CD4-positive, alpha-beta T cell (primary cell): Measurements from ENCODE around the gene CLIP2. TPM values are rescaled to one million over a fixed set of nuclear protein-coding genes. Genes with fewer than 3 reads are reported as not detected.
"Not testable (repeated sequence)": the region's sequence is repeated elsewhere in the genome, so short reads cannot be mapped to it uniquely, and the experiment has no call there.

ENCODE experiments used
- ATAC-seq: fragments of 200-7000 bp; cut with Tn5 transposase; one replicate; pipeline ENCODE4 v1.10.0; 2022; ENCODE audit warnings: mild to moderate bottlenecking; ENCODE audit not compliant: poor library complexity
- CTCF ChIA-PET: fragments of 350-600 bp; sonication (Branson Sonifier 250); formaldehyde crosslinking; loops from one replicate; lab custom pipeline; 2021; ENCODE audit warnings: antibody characterized with exemption, inconsistent platforms; lab: Charles Lee
- POLR2A ChIA-PET: fragments of 350-600 bp; sonication (Branson Sonifier 250); formaldehyde crosslinking; loops from one replicate; lab custom pipeline; 2021; ENCODE audit warnings: antibody characterized with exemption, inconsistent platforms; lab: Charles Lee
- DNase-seq, 14 experiments: peaks; one replicate each; pipeline ENCODE4 v3.0.0-alpha.2; 2013 to 2020; ENCODE audit warnings: mixed read lengths in 2 of 14
- H3K27ac ChIP-seq, 2 donors: one replicate each; pipeline versions ENCODE4 v1.5.1 to v1.7.0; 2013; ENCODE audit warnings: low read length in 2 of 2, low read depth in 1 of 2, mild to moderate bottlenecking in 1 of 2
- H3K27me3 ChIP-seq, 2 experiments: 1 replicate in 1 of 2; 2 replicates in 1 of 2; pipeline versions ENCODE4 v1.6.1 to v1.7.0; 2013; ENCODE audit warnings: low read length in 2 of 2, control low read depth in 1 of 2, mild to moderate bottlenecking in 1 of 2, moderate library complexity in 1 of 2; ENCODE audit not compliant: insufficient read depth in 2 of 2, control insufficient read depth in 1 of 2
- H3K36me3 ChIP-seq: one replicate; pipeline ENCODE4 v1.6.1; 2013; ENCODE audit warnings: low read length, control low read depth; ENCODE audit not compliant: insufficient read depth
- H3K4me1 ChIP-seq: one replicate; pipeline ENCODE4 v1.6.1; 2013; ENCODE audit warnings: low read length, control low read depth; ENCODE audit not compliant: insufficient read depth
- H3K4me3 ChIP-seq: one replicate; pipeline ENCODE4 v1.5.1; 2013; ENCODE audit warnings: mild to moderate bottlenecking, low read length, moderate library complexity
- H3K9me3 ChIP-seq, 2 experiments: 1 replicate in 1 of 2; 2 replicates in 1 of 2; pipeline versions ENCODE4 v1.6.1 to v1.7.0; 2013; ENCODE audit warnings: low read length in 2 of 2, mild to moderate bottlenecking in 2 of 2, control low read depth in 1 of 2, moderate library complexity in 1 of 2; ENCODE audit not compliant: control insufficient read depth in 1 of 2, insufficient read depth in 1 of 2
- H3K27ac Mint-ChIP-seq: one replicate; pipeline ENCODE4 v1.8.0; 2020; ENCODE audit warnings: mixed read lengths
- H3K27me3 Mint-ChIP-seq: one replicate; pipeline ENCODE4 v1.8.0; 2021; ENCODE audit warnings: mixed read lengths
- H3K36me3 Mint-ChIP-seq: one replicate; pipeline ENCODE4 v1.8.0; 2021; ENCODE audit warnings: low read depth, mixed read lengths
- H3K4me1 Mint-ChIP-seq: one replicate; pipeline ENCODE4 v1.8.0; 2021; ENCODE audit warnings: low read depth, mixed read lengths
- H3K4me3 Mint-ChIP-seq: one replicate; pipeline ENCODE4 v1.8.0; 2020; ENCODE audit warnings: mild to moderate bottlenecking, mixed read lengths
- H3K9me3 Mint-ChIP-seq: one replicate; pipeline ENCODE4 v1.8.0; 2020; ENCODE audit warnings: mixed read lengths
- CTCF ChIP-seq: fragments of 200-600 bp; IDR thresholded peaks from one replicate; pipeline ENCODE4 v1.8.0; 2022; ENCODE audit warnings: antibody characterized with exemption, mild to moderate bottlenecking
- intact Hi-C, 2 experiments: fragments of 100-400 bp; cut with DNase I in 1 of 2; cut with micrococcal nuclease in 1 of 2; formaldehyde crosslinking; loops; one replicate each; pipeline versions ENCODE4 v1.15.1 to v1.9.0; 2023 to 2025; cut with DNase I, micrococcal nuclease
- total RNA-seq, 174 experiments: library from RNA in 2 of 174; stranded (reverse) in 2 of 174; gene quantifications; one replicate each; pipeline ENCODE4 v1.2.3 and lab custom pipeline; 2021 to 2026

The CLIP2 gene
- total RNA-seq, 2 experiments from 2014 or later: 2.4 to 2.7 TPM

GRCh38 chr7:74399006-74399405 lies 109.8 kb downstream of the CLIP2 start:
- TF ChIP-seq CTCF: no peak
- ATAC-seq: no peak
- Histone ChIP-seq H3K4me1 (peaks cover 4% of the 10 kb centered on the region), H3K27me3 (no peaks in the 10 kb centered on the region), H3K4me3 (no peak overlapping the region), H3K36me3 (no peaks in the 10 kb centered on the region), H3K27ac (no peak overlapping the region), H3K9me3 (no peaks in the 10 kb centered on the region)
- intact Hi-C loops: no loop called here
- no peaks in the 10 kb centered on the region for H3K36me3 Mint-ChIP-seq
- no peaks in the 10 kb centered on the region for H3K9me3 Mint-ChIP-seq
- H3K27me3 Mint-ChIP-seq: no peaks in the 10 kb centered on the region
- H3K4me3 Mint-ChIP-seq: no peak overlapping the region
- DNase-seq: no peak
- H3K27ac Mint-ChIP-seq: no peak overlapping the region
- no peaks in the 10 kb centered on the region for H3K4me1 Mint-ChIP-seq
- CTCF ChIA-PET: no interaction called here
- POLR2A ChIA-PET: no interaction called here

GRCh38 chr7:74400420-74401136 lies 111.4 kb downstream of the CLIP2 start:
- Mint-ChIP-seq H3K9me3 (no peaks in the 10 kb centered on the region), H3K27me3 (no peaks in the 10 kb centered on the region), H3K36me3 (no peaks in the 10 kb centered on the region), H3K4me3 (no peak overlapping the region), H3K4me1 (no peaks in the 10 kb centered on the region), H3K27ac (no peak overlapping the region)
- Histone ChIP-seq H3K4me3 (no peak overlapping the region), H3K36me3 (no peaks in the 10 kb centered on the region), H3K27me3 (no peaks in the 10 kb centered on the region), H3K4me1 (peaks cover 4% of the 10 kb centered on the region), H3K9me3 (no peaks in the 10 kb centered on the region), H3K27ac (no peak overlapping the region)
- DNase-seq: no peak
- CTCF ChIA-PET: interaction anchor here (1.1 to 3.1 kb wide), 5 partner anchors 10 to 331 kb away, joined by 3 to 38 read pairs (median 3); no protein-coding TSS in a partner anchor
- POLR2A ChIA-PET: no interaction called here
- no peak for ATAC-seq
- intact Hi-C loops: loop anchor here (1.0 to 10.0 kb wide), 3 partner anchors 106 to 332 kb away; no protein-coding TSS in a partner anchor
- TF ChIP-seq CTCF: no peak

GRCh38 chr7:74401137-74401859 lies 112.1 kb downstream of the CLIP2 start:
- POLR2A ChIA-PET: no interaction called here

GRCh38 chr7:74402668-74403067 lies 113.5 kb downstream of the CLIP2 start:
- H3K27me3 ChIP-seq, H3K9me3 ChIP-seq, H3K4me1 ChIP-seq, POLR2A ChIA-PET, H3K9me3 Mint-ChIP-seq, H3K27ac Mint-ChIP-seq, H3K4me1 Mint-ChIP-seq, H3K27me3 Mint-ChIP-seq, H3K36me3 Mint-ChIP-seq, H3K36me3 ChIP-seq, H3K4me3 ChIP-seq, DNase-seq, H3K4me3 Mint-ChIP-seq, ATAC-seq, H3K27ac ChIP-seq: not testable (repeated sequence)
- CTCF ChIA-PET: interaction anchor here (3.1 kb wide), 1 partner anchor 197 kb away, joined by 38 read pairs; no protein-coding TSS in a partner anchor
- intact Hi-C loops: loop anchor here in 1 of 2 experiments (10.0 kb wide), 1 partner anchor 108 kb away; no protein-coding TSS in a partner anchor

More at GRCh38 chr7:74401137-74401859, 112.1 kb downstream of the CLIP2 start:
- Mint-ChIP-seq H3K27me3 (no peaks in the 10 kb centered on the region), H3K36me3 (no peaks in the 10 kb centered on the region), H3K27ac (no peak overlapping the region), H3K9me3 (no peaks in the 10 kb centered on the region), H3K4me3 (no peak overlapping the region), H3K4me1 (no peaks in the 10 kb centered on the region)
- Histone ChIP-seq H3K4me1 (peaks cover 4% of the 10 kb centered on the region), H3K27me3 (no peaks in the 10 kb centered on the region), H3K9me3 (no peaks in the 10 kb centered on the region), H3K27ac (no peak overlapping the region), H3K36me3 (no peaks in the 10 kb centered on the region), H3K4me3 (no peak overlapping the region)
- TF ChIP-seq CTCF: peak; percentile 92
- ATAC-seq: peak; percentile 56
- intact Hi-C loops: loop anchor here (1.0 to 10.0 kb wide), 3 partner anchors 106 to 333 kb away; no protein-coding TSS in a partner anchor
- CTCF ChIA-PET: interaction anchor here (0.8 to 3.1 kb wide), 6 partner anchors 10 to 333 kb away, joined by 3 to 38 read pairs (median 3); no protein-coding TSS in a partner anchor
- DNase-seq: peak; percentile 56 to 83 (median 66)
